HFF-Myc (cell line): ENCODE data around the gene SPATA12.

Experiments
- DNase-seq: peaks from one replicate; pipeline ENCODE4 v3.0.0-alpha.2; 2011; ENCODE audit warnings: low read depth; ENCODE audit errors: extremely low read depth
- H3K4me3 ChIP-seq: replicated peaks from 2 replicates; pipeline ENCODE4 v1.5.1; 2011; ENCODE audit warnings: low read depth, mild to moderate bottlenecking, control low read depth, low read length
- CTCF ChIP-seq: IDR thresholded peaks from 2 replicates; pipeline ENCODE4 v1.5.1; 2012; ENCODE audit warnings: mild to moderate bottlenecking, low read depth, low read length, control low read depth; ENCODE audit errors: missing control alignments

The SPATA12 gene

DNA sequence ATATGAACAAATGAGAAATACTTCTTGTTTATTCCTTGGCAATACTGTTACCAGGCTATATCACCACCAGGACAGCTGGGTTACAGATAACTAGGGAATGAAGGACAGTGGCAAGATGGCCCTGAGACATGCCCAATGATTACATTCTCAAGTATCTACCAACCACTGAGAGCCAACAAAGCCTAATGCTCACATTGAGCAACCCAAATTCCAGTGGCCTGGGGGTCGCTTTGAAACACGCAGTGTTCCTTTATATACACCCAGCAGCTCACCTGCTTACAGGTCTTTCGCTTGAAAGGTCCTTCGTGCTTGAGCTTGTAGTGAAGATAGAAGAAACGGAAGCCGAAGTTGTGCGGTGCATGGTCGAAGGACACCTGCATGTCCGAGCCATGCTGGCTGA lies 45.1 kb downstream of the SPATA12 start:
- no peak overlapping the region for H3K4me3 ChIP-seq
- TF ChIP-seq CTCF: no peak
- DNase-seq: no peak

DNA sequence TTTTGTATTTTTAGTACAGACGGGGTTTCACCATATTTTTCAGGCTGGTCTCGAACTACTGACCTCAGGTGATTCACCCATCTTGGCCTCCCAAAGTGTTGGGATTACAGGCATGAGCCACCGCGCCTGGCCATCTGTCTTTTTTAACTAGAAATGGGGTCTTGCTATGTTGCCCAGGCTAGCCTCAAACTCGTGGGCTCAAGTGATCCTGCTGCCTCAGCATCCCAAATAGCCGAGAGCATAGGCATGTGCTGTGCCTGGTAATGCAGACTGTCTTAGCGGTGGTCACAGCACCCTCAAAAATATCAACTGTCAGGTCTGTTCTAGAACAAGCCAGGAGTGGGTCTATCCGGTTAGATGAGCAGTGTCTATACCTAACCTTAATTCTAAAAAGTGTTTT lies 48.2 kb downstream of the SPATA12 start:
- DNase-seq: no peak
- no peak for TF ChIP-seq CTCF
- H3K4me3 ChIP-seq: no peak overlapping the region

DNA sequence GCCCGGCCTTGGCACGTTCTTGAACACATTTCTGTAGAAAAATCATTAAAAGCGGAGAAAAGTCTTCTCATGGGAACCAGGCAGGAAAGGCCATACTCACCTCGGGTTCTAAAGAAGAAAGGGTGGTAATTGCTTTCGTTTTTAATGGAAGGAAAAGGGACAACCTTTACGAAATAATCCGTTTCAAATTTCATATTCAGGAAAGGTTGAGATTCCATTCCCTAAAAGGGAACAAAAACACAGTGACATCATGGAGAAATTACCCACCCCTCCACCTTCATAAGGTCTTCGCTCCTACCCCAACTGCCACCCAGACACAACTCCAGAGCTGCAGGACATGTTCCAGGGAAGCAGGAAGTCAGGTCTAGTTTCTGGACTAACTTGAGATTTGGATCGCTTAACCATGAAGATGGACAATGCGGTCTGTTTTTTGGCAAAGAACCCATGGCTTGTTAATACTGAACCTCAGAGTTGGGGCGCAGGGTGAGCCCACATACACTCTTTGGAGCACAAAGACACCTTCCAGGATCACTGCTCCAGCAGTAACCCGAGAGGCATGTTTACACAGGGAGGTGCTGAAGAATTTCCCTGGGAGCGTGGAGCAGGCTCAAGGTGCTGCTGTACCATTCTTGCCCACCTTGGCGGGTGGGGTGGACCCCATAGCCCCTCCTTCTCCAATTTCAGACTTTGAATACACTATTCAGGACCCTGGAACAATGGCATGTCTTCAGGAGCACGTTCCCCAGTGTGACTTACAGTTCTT lies 49.2 kb downstream of the SPATA12 start:
- H3K4me3 ChIP-seq: no peak overlapping the region
- TF ChIP-seq CTCF: no peak
- DNase-seq: no peak

GRCh38 chr3:57110214-57110613 lies 49.8 kb downstream of the SPATA12 start:
- no peak overlapping the region for H3K4me3 ChIP-seq
- DNase-seq: no peak
- no peak for TF ChIP-seq CTCF

DNA sequence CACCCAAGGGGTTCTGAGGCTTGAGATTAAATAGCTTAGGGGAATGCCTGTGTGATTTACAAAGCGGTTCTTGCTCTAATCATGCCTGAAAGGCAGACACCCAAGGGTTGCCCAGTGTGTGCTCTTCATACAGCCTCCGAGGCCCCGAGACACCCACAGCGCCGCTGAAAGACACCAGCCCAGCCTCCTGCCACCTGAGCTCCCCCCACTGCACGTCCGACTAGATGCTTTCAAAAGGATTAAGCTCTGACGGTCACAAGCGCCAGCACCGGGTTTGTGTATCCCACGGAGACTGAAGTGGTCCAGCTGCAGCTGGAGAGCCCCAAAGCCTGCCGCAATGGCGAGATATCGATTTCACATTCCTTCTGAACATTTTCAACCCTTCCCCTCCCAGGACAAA lies 50.3 kb downstream of the SPATA12 start:
- H3K4me3 ChIP-seq: no peak overlapping the region
- no peak for TF ChIP-seq CTCF
- DNase-seq: no peak

GRCh38 chr3:57112206-57112605 lies 51.7 kb downstream of the SPATA12 start:
- no peak overlapping the region for H3K4me3 ChIP-seq
- peak; percentile 30 for TF ChIP-seq CTCF
- no peak for DNase-seq

DNA sequence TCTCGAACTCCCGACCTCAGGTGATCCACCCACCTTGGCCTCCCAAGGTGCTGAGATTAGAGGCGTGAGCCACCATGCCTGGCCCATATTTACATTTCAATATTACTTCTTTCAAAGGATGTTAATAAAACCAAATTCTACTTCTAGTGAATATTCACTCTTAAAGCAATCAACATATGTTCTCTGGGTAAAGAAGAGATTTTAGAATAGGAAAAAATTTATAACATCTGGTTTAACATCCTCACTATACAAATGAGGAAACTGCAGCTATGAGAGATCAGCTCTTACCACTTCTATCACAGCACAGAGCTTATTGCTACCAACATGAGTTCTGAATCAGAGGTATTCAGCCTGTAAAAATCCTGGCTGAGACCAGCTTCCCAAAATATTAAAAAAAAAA lies 56.0 kb downstream of the SPATA12 start:
- no peak for TF ChIP-seq CTCF
- no peak for DNase-seq
- H3K4me3 ChIP-seq: no peak overlapping the region
